T-helper 2 cell treated with Interferon-gamma antibody and Interleukin-4, amounts not matched to agents 5 μg/mL and 100 μg/mL, for 36 hours (primary cell): ENCODE data around the gene HAPSTR1.

Experiments used
- DNase-seq: peaks from one replicate; pipeline ENCODE4 v3.0.0; 2021; ENCODE audit warnings: low spot score
- H3K27ac Mint-ChIP-seq: one replicate; pipeline ENCODE4 v1.8.0; 2021; ENCODE audit warnings: mild to moderate bottlenecking, mixed read lengths
- H3K27me3 Mint-ChIP-seq: one replicate; pipeline ENCODE4 v1.8.0; 2021; ENCODE audit warnings: low read depth, mixed read lengths
- H3K36me3 Mint-ChIP-seq: one replicate; pipeline ENCODE4 v1.8.0; 2021; ENCODE audit warnings: low read depth, mixed read lengths
- H3K4me1 Mint-ChIP-seq: one replicate; pipeline ENCODE4 v1.8.0; 2021; ENCODE audit warnings: low read depth, mixed read lengths
- H3K4me3 Mint-ChIP-seq: one replicate; pipeline ENCODE4 v1.8.0; 2022; ENCODE audit warnings: mild to moderate bottlenecking, moderate library complexity, mixed read lengths
- H3K9me3 Mint-ChIP-seq: one replicate; pipeline ENCODE4 v1.8.0; 2021; ENCODE audit warnings: mixed read lengths

The HAPSTR1 gene

DNA sequence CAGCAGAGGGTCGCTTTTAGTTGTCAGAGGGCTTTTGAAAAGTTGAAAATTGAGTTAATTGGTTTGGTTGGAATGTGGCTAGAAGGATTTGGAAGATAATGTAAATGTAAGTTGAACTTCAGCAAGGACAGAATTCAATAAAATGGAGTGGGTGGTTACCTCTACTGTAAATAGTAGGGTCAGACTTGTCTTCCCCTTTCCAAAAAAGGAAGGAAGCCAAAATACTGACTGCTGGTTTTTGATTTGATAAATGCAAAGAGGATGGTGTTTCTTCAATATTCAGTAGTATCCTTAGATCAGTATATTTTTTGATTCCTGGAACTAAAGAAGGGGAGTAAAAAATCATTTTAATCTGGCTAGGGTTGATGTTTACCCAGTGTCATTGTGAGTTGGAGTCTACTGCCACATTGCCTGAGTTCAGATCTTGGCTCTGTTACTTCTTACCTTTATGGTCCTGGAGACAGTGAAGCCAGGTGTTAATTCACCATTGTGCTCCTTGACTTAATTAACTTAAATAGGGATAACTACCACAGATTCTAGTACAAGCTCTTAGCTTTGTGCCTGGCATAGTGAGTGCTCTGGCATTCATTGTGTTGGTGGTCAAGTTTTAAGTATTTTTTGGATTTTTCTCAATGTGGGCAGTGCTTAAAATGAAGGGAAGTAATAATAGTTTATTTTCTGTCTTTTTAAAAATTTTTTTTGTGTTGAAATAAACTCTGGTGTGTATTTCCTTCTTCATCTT is 4.4 kb downstream of the HAPSTR1 start:
- H3K4me3 Mint-ChIP-seq = peak overlapping the region; percentile 60
- peaks cover 66% of the 10 kb centered on the region for H3K36me3 Mint-ChIP-seq
- no peak for DNase-seq
- peaks cover 53% of the 10 kb centered on the region for H3K4me1 Mint-ChIP-seq
- no peaks in the 10 kb centered on the region for H3K9me3 Mint-ChIP-seq
- H3K27ac Mint-ChIP-seq = peak overlapping the region; percentile 42
- no peaks in the 10 kb centered on the region for H3K27me3 Mint-ChIP-seq

DNA sequence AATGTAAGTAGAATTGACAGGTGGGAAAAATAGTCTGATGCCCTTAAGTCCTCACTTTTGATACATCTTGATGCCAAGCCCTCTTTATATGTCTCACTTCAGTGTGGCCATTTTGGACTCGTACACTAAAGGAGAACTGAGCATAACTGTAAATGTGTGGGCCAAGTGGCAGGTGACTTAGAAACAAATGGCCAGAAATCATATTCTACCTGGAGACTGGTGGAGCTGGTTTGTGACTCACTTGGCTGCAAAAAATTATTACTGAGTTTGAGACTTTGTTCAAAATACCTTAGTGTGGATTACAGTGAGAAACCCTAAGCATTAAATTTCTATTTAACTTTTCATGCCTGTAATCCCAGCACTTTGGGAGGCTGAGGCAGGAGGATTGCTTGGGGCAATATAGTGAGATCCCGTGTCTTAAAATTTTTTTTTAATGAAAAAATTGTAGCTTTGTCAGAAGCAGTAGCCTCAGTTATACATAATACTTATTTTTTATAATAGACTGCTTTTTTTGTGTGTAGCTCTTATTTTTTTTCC is 5.0 kb downstream of the HAPSTR1 start:
- Mint-ChIP-seq H3K36me3 (peaks cover 71% of the 10 kb centered on the region), H3K4me3 (peak overlapping the region; percentile 60), H3K4me1 (peaks cover 58% of the 10 kb centered on the region), H3K9me3 (no peaks in the 10 kb centered on the region), H3K27ac (no peak overlapping the region), H3K27me3 (no peaks in the 10 kb centered on the region)
- DNase-seq = no peak

DNA sequence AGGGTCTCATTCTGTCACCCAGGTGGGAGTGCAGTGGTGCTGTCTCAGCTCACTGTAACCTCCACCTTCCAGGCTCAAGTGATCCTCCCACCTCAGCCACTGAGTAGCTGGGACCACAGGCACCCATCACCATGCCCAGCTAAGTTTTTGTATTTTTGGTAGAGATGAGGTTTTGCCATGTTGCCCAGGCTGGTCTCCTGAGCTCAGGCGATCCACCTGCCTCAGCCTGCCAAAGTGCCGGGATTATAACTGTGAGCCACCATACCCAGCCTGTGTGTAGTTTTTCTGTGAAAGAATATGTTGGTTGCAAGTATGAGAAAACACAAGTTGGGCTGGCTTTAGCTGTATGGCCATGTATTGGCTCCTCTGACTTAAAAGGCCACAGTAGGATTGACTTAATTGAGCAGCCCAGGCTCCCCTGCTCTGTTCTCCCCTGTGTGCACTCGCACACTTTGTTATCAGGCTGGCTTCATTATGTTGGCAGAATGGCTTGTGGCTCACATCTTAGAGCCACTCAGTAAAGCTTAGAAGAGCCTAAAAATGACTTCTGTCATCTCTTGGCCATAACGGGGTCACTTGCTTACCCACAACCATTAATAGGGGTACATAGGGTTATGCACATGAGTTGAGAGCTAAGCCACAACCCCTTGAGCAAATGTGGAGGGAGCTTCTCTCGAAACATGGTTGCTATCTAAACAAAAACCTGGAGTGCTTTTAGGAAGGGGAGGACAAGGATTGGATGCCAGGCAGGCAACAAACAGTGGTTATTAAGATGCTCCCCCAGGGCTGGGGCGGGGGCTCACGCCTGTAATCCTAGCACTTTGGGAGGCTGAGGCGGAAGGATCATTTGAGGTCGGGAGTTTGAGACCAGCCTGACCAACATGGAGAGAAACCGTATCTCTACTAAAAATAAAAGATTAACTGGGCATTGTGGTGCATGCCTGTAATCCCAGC is 6.1 kb downstream of the HAPSTR1 start:
- Mint-ChIP-seq H3K27me3 (no peaks in the 10 kb centered on the region), H3K4me3 (peak overlapping the region; percentile 63), H3K4me1 (peaks cover 65% of the 10 kb centered on the region), H3K27ac (peak overlapping the region; percentile 49), H3K9me3 (no peaks in the 10 kb centered on the region), H3K36me3 (peaks cover 81% of the 10 kb centered on the region)
- no peak for DNase-seq

DNA sequence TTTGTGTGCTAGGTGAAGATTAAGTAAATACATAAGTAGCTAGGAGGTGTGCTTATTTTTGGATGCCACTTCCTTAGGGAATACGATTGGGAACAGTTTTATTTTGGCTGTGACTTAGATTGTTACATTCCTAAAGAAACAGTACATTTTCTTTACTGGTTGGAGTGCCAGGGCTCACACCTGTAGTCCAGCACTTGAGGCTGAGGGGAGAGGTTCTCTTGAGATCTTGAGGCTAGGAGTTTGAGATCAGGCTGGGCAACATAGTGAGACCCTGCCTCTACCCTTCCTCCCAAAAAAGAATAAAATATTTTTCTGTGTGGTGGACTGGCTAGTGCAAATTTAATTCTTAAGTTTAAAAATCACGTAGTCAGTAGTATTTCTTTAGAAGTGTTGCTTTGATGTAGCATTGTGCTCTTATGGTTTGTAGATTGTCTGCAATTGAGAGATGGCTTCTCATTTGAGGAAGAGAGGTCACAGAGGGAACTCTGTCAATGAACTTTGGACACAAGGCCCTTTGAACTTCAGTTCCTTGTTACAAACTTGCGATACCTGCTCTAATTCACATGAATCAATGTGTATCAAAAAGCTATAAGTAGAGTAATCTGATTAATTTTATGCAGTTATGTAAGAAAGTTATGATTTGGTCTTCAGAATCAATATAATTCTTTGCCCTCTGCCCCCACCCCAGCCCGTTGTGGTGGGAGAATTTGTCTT is 7.1 kb downstream of the HAPSTR1 start:
- Mint-ChIP-seq H3K36me3 (peaks cover 81% of the 10 kb centered on the region), H3K4me3 (peak overlapping the region; percentile 61)
- DNase-seq = no peak

DNA sequence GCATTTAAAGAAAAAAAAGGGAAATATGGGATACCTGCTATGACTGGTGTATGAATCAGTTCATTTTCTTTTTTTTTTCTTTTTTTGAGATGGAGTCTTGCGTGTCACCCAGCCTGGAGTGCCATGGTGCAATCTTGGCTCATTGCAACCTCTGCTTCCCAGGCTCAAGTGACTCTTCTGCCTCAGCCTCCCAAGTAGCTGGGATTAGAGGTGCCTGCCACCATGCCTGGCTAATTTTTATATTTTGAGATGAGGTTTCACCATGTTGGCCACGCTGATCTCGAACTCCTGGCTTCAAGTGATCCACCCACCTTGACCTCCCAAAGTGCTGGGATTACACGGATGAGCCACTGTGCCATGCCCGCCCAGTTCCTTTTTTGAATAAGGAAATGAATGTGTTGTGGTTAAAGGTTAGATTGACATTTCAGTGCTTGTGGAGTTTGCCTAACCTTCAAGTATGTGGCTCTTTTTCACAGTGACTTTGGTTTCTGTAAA is 7.7 kb downstream of the HAPSTR1 start:
- no peaks in the 10 kb centered on the region for H3K27me3 Mint-ChIP-seq
- DNase-seq = peak; percentile 32
- H3K9me3 Mint-ChIP-seq = no peaks in the 10 kb centered on the region
- peaks cover 73% of the 10 kb centered on the region for H3K4me1 Mint-ChIP-seq
- peak overlapping the region; percentile 61 for H3K4me3 Mint-ChIP-seq
- peaks cover 80% of the 10 kb centered on the region for H3K36me3 Mint-ChIP-seq
- H3K27ac Mint-ChIP-seq = peak overlapping the region; percentile 58

More for the DNA sequence above, 7.1 kb downstream of the HAPSTR1 start:
- no peaks in the 10 kb centered on the region for H3K9me3 Mint-ChIP-seq
- H3K27me3 Mint-ChIP-seq = no peaks in the 10 kb centered on the region
- peak overlapping the region; percentile 20 for H3K27ac Mint-ChIP-seq
- peaks cover 71% of the 10 kb centered on the region for H3K4me1 Mint-ChIP-seq

DNA sequence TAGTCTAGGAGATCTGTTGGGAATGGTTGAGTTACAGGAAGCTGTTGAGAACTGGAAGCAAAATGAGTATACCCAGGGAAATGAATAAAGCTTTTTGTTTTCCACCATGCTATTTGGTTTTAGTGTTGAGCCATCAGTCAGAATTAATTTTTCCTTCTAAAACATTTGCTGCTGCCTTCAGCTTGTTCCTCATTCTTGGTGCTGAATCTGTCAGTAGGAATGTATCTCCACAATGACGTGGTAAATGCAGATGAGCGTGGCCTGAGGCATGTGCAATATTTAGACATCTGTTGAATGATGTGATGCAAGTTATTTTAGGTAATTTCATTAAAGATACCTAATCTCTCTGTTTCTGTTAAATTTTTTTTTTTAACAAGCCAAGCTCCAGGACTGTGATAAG is 10.9 kb downstream of the HAPSTR1 start:
- no peaks in the 10 kb centered on the region for H3K27me3 Mint-ChIP-seq
- peaks cover 84% of the 10 kb centered on the region for H3K36me3 Mint-ChIP-seq
- H3K27ac Mint-ChIP-seq = peak overlapping the region; percentile 20
- peak overlapping the region; percentile 15 for H3K4me3 Mint-ChIP-seq
- no peak for DNase-seq
- H3K4me1 Mint-ChIP-seq = peaks cover 73% of the 10 kb centered on the region
- no peaks in the 10 kb centered on the region for H3K9me3 Mint-ChIP-seq

DNA sequence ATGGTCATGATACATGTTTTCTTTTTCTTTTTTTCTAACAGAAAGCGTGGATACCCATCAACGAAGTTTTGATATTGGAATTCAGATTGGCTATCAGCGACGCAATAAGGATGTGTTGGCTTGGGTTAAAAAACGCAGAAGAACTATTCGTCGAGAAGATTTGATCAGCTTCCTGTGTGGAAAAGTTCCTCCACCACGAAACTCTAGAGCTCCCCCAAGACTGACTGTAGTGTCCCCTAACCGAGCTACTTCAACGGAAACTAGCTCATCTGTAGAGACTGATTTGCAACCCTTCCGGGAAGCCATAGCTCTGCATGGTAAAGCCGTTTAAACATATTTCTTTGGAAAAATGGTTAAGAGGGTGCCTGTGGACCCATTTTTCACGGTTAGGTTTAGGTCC is 11.5 kb downstream of the HAPSTR1 start:
- Mint-ChIP-seq H3K27ac (peak overlapping the region; percentile 26), H3K9me3 (no peaks in the 10 kb centered on the region), H3K4me3 (peak overlapping the region; percentile 60), H3K36me3 (peaks cover 84% of the 10 kb centered on the region), H3K27me3 (no peaks in the 10 kb centered on the region), H3K4me1 (peaks cover 72% of the 10 kb centered on the region)
- DNase-seq = no peak

DNA sequence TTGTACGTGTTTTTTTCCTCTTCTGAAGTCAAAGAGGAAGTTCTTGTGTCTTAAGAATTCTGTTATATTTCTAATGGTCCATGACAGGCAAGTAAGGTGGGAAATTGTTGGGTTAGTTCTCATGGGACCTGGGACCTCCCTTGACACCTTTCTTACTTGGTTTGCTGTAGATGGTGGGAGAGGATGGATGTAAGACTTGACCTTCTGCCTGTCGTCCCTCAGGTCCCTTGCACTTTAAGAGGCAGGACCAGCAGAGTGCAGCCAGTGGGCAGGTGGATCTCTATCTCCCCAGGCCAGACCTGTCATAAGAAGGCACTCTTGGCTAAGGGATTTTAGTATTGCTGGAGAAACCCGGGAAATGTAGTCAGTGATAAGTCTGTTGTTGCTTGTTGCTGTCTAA is 12.1 kb downstream of the HAPSTR1 start:
- no peak for DNase-seq
- no peaks in the 10 kb centered on the region for H3K9me3 Mint-ChIP-seq
- peaks cover 67% of the 10 kb centered on the region for H3K4me1 Mint-ChIP-seq
- peak overlapping the region; percentile 60 for H3K4me3 Mint-ChIP-seq
- H3K27me3 Mint-ChIP-seq = no peaks in the 10 kb centered on the region
- H3K36me3 Mint-ChIP-seq = peaks cover 83% of the 10 kb centered on the region
- peak overlapping the region; percentile 60 for H3K27ac Mint-ChIP-seq

DNA sequence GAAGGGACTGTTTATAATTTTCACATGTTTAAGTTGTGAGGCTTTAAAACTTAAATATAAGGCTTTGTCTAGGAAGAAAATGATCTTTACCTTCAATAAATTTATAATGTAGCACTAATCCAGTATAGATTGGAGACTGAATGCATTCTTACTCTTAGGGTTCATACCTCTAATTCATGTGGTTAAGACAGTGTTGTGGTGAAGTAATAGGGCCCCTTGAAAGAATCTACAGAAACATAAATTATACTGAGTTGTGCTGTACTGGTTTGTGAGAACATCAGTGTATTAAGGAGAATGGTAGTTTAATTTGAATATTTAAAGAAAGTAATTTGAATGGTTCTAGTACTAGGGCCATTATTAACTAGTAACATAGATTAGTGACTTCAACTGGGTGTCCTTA is 13.7 kb downstream of the HAPSTR1 start:
- Mint-ChIP-seq H3K9me3 (no peaks in the 10 kb centered on the region), H3K4me1 (peaks cover 64% of the 10 kb centered on the region), H3K4me3 (peak overlapping the region; percentile 41), H3K27me3 (no peaks in the 10 kb centered on the region), H3K36me3 (peaks cover 86% of the 10 kb centered on the region), H3K27ac (no peak overlapping the region)
- DNase-seq = no peak

DNA sequence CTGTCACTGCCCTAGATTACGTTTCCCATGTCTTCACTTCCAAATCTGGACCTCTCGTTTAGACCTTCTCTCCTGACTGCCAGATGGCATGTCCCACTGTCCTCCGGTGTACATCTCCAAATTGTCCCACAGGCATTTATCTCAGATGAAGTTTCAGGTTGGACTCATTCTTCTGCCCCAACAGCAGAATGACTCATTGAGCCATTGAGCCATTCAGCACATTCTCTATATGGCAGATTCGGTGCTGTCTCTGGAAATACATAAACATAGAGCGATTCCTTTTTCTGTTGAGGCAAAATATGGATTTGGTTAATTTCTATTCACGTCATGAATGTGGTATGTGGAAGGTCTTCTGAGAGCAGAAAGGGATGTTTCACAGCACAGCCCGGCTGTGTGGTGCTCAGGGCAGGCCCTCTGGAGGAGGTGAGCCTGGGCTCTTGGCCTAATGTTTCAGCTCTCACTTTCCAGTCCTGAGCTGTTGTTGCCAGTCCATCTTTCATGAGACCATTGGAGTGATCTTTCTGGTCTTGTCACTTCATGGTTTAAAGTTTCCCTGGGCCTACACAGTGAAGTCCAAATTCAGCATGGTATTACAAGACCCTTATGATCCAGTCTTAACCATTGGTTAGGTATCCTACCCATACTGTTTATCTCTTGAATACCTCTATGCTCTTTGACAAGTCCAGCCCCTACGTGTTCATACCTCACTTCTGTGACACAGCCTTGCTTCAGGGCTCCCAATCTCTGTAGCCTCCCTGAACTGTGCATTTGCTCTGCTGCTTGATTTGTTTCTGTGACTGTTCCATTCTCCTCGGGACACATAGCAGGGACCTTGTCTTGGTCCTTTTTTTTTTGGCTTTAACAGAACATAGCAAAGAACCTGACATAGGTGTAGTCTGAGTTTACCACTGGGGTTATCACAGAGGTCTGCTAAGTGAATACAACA is 15.9 kb downstream of the HAPSTR1 start:
- DNase-seq = no peak
- no peaks in the 10 kb centered on the region for H3K27me3 Mint-ChIP-seq
- no peaks in the 10 kb centered on the region for H3K9me3 Mint-ChIP-seq
- no peak overlapping the region for H3K4me3 Mint-ChIP-seq
- peaks cover 77% of the 10 kb centered on the region for H3K36me3 Mint-ChIP-seq
- H3K27ac Mint-ChIP-seq = no peak overlapping the region
- peaks cover 60% of the 10 kb centered on the region for H3K4me1 Mint-ChIP-seq

DNA sequence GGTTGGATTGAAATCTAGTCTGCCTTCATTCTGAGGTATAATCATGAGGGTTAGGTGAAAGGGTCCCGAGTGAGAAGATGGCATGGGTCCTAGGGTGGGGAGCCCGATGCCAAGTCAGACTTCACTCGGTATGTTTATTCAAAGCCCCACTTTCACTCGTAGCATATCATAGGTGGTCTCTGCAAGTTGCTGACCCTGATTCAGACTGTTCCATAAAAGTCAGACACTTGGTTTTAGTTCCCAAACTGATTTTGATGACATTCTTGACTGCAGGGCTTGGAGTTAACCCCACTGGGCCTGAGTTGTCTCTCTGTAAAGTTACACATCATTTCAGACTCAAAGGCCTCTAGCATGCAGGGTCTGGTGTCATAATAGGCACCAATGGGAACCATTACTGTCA is 17.8 kb downstream of the HAPSTR1 start:
- peaks cover 62% of the 10 kb centered on the region for H3K4me1 Mint-ChIP-seq
- H3K27me3 Mint-ChIP-seq = no peaks in the 10 kb centered on the region
- peaks cover 70% of the 10 kb centered on the region for H3K36me3 Mint-ChIP-seq
- no peak overlapping the region for H3K4me3 Mint-ChIP-seq
- no peak overlapping the region for H3K27ac Mint-ChIP-seq
- DNase-seq = no peak
- no peaks in the 10 kb centered on the region for H3K9me3 Mint-ChIP-seq

DNA sequence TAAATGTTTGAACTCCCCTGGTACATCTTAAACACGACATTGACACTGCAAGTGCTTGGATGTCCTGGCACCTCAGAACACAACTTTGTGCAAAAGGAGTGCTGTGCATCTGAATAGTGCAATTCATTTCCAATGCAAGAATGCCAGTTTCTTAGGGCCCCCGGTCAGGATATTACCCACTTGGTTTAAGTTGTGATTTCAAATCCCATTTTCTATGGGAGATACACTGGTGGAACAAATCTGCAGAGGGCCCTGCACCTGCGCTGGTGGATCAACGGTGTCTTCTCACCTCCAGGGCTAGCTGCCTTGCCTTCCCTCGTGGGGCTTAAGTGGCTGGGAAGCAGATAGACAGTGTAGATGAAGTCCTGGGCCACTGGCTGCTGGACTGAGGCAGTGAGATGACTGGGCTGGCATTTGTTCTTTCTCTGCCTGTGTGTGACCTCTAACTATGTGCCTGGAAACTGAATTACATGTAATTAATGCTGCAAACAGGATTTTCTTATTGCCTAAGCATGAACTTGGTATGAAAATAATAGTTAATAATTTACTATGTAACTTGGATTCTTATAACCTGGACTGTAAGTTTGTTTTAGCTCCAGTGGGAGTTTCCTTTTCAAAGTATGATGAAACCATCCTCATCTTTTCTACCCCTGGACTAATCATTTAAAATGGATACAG is 20.9 kb downstream of the HAPSTR1 start:
- peaks cover 69% of the 10 kb centered on the region for H3K36me3 Mint-ChIP-seq

More for the DNA sequence above, 20.9 kb downstream of the HAPSTR1 start:
- no peak overlapping the region for H3K4me3 Mint-ChIP-seq
- H3K9me3 Mint-ChIP-seq = no peaks in the 10 kb centered on the region
- H3K4me1 Mint-ChIP-seq = peaks cover 57% of the 10 kb centered on the region
- DNase-seq = no peak
- H3K27me3 Mint-ChIP-seq = no peaks in the 10 kb centered on the region
- no peak overlapping the region for H3K27ac Mint-ChIP-seq
